HG02970 (cell line): ENCODE measurements around the gene ATXN7L1.

Source experiments
- ATAC-seq: cut with Tn5 transposase; IDR thresholded peaks from one replicate; pipeline ENCODE4 v1.9.1; 2021; ENCODE audit warnings: mild to moderate bottlenecking, moderate library complexity, moderate number of reproducible peaks; ENCODE audit not compliant: unreplicated experiment, low FRiP score

The ATXN7L1 gene

GRCh38 chr7:105876091-105876963 lies at the start of gene ATXN7L1:
TSS of gene ATXN7L1 (minus strand) at chr7:105876599. CDS start at chr7:105876558, 41 bp downstream.
- ATAC-seq: peak; percentile 92

- ATAC-seq: no peak
Measured at GRCh38 chr7:105926131-105926530, 49.7 kb upstream of the ATXN7L1 start.

GRCh38 chr7:105924945-105925344 lies 48.5 kb upstream of the ATXN7L1 start:
- ATAC-seq: no peak

GRCh38 chr7:105920766-105921165 lies 44.4 kb upstream of the ATXN7L1 start:
- ATAC-seq: no peak

GRCh38 chr7:105917659-105918058 lies 41.3 kb upstream of the ATXN7L1 start:
- no peak for ATAC-seq

- ATAC-seq: no peak
Measured at GRCh38 chr7:105916603-105917002, 40.2 kb upstream of the ATXN7L1 start.

GRCh38 chr7:105913947-105914346 lies 37.5 kb upstream of the ATXN7L1 start:
- no peak for ATAC-seq

- no peak for ATAC-seq
Measured at GRCh38 chr7:105911961-105912575, 35.7 kb upstream of the ATXN7L1 start.

GRCh38 chr7:105910172-105910571 lies 33.8 kb upstream of the ATXN7L1 start:
- no peak for ATAC-seq

- no peak for ATAC-seq
Measured at GRCh38 chr7:105909742-105910141, 33.3 kb upstream of the ATXN7L1 start.

GRCh38 chr7:105907129-105907846 lies 30.9 kb upstream of the ATXN7L1 start:
- ATAC-seq: no peak

GRCh38 chr7:105906695-105907094 lies 30.3 kb upstream of the ATXN7L1 start:
- ATAC-seq: no peak

- ATAC-seq: no peak
Measured at GRCh38 chr7:105905910-105906568, 29.6 kb upstream of the ATXN7L1 start.

GRCh38 chr7:105905209-105905909 lies 29.0 kb upstream of the ATXN7L1 start:
- no peak for ATAC-seq

GRCh38 chr7:105904064-105904463 lies 27.7 kb upstream of the ATXN7L1 start:
- ATAC-seq: no peak

GRCh38 chr7:105902325-105902911 lies 26.0 kb upstream of the ATXN7L1 start:
- ATAC-seq: no peak

- ATAC-seq: no peak
Measured at GRCh38 chr7:105897999-105898398, 21.6 kb upstream of the ATXN7L1 start.

GRCh38 chr7:105896407-105896911 lies 20.1 kb upstream of the ATXN7L1 start:
- ATAC-seq: no peak

GRCh38 chr7:105894131-105894530 lies 17.7 kb upstream of the ATXN7L1 start:
- ATAC-seq: no peak
